Nephron (organoid): ENCODE data around the gene CD209.

Source experiments
- H3K27ac Mint-ChIP-seq, 3 experiments: 2 replicates each; pipeline ENCODE4 v1.8.0; 2020; ENCODE audit warnings: mixed read lengths in 3 of 3, mild to moderate bottlenecking in 2 of 3, moderate library complexity in 1 of 3
- H3K27me3 Mint-ChIP-seq: 2 replicates; pipeline ENCODE4 v1.8.0; 2021; ENCODE audit warnings: low read depth, mild to moderate bottlenecking, moderate library complexity, mixed read lengths
- H3K36me3 Mint-ChIP-seq: 2 replicates; pipeline ENCODE4 v1.8.0; 2020; ENCODE audit warnings: low read depth, mixed read lengths
- H3K4me1 Mint-ChIP-seq: 2 replicates; pipeline ENCODE4 v1.8.0; 2020; ENCODE audit warnings: mixed read lengths
- H3K4me3 Mint-ChIP-seq, 3 experiments: 2 replicates each; pipeline ENCODE4 v1.8.0; 2020; ENCODE audit warnings: mild to moderate bottlenecking in 3 of 3, mixed read lengths in 3 of 3, moderate library complexity in 2 of 3
- H3K9me3 Mint-ChIP-seq: 2 replicates; pipeline ENCODE4 v1.8.0; 2020; ENCODE audit warnings: mixed read lengths
- CTCF ChIP-seq, 3 experiments: fragments of 200-600 bp; sonication (generic); IDR thresholded peaks; one replicate each; pipeline ENCODE4 v1.5.0; 2021; ENCODE audit warnings: antibody characterized with exemption in 3 of 3; ENCODE audit not compliant: unreplicated experiment in 3 of 3

Gene CD209

DNA sequence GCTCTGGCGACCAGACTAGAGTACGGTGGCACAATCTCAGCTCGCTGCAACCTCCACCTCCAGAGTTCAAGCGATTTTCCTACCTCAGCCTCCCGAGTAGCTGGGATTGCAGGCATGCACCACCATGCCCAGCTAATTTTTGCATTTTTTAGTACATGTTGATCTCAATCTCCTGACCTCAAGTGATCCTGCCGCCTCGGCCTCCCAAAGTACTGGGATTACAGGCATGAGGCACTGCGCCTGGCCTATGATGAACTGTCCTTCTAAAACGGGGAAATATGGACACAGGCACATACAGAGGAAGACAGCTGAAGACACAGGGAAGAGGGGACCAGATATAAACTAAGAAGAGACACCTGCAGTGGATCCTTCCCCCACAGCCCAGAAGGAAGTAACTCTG, 28.4 kb upstream of the CD209 start:
- H3K36me3 Mint-ChIP-seq: no peaks in the 10 kb centered on the region
- peaks cover 37% of the 10 kb centered on the region for H3K27me3 Mint-ChIP-seq
- H3K27ac Mint-ChIP-seq: no peak overlapping the region
- no peak for TF ChIP-seq CTCF (IDR thresholded peaks at IDR 0.05; ENCODE audit: unreplicated experiment in 3 of 3)
- no peaks in the 10 kb centered on the region for H3K9me3 Mint-ChIP-seq
- no peaks in the 10 kb centered on the region for H3K4me1 Mint-ChIP-seq
- no peak overlapping the region for H3K4me3 Mint-ChIP-seq

GRCh38 chr19:7773841-7774240, 26.5 kb upstream of the CD209 start:
- no peaks in the 10 kb centered on the region for H3K36me3 Mint-ChIP-seq
- no peak for TF ChIP-seq CTCF (IDR thresholded peaks at IDR 0.05; ENCODE audit: unreplicated experiment in 3 of 3)
- no peaks in the 10 kb centered on the region for H3K9me3 Mint-ChIP-seq
- no peak overlapping the region for H3K4me3 Mint-ChIP-seq
- H3K27ac Mint-ChIP-seq: no peak overlapping the region
- H3K27me3 Mint-ChIP-seq: peaks cover 36% of the 10 kb centered on the region
- no peaks in the 10 kb centered on the region for H3K4me1 Mint-ChIP-seq

DNA sequence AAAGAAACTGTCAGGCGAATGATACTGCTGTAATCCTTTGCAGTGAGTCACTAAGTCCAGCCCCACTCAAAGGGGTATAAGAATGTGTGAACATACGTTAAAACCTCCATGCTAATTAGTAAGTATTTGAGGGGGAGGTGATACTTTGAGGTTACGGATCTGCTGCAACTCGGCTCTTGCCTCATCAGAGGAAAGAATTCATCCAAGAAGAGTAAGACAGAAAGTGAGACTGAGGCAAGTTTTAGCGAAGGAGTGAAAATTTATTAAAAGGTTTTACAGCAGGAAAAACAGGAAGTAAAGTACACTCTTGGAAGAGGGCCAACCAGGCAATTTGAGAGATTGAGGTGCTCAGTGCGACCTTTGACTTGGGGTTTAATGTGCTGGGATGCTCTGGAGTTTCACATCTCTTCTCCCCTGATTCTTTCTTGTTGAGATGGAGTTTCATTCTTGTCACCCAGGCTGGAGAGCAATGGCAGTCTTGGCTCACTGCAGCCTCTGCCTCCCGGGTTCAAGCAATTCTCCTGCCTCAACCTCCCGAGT, 25.5 kb upstream of the CD209 start:
- H3K27ac Mint-ChIP-seq: no peak overlapping the region
- peaks cover 36% of the 10 kb centered on the region for H3K27me3 Mint-ChIP-seq
- H3K9me3 Mint-ChIP-seq: no peaks in the 10 kb centered on the region
- no peaks in the 10 kb centered on the region for H3K4me1 Mint-ChIP-seq
- no peaks in the 10 kb centered on the region for H3K36me3 Mint-ChIP-seq
- TF ChIP-seq CTCF (IDR thresholded peaks at IDR 0.05; ENCODE audit: unreplicated experiment in 3 of 3): no peak
- H3K4me3 Mint-ChIP-seq: no peak overlapping the region

DNA sequence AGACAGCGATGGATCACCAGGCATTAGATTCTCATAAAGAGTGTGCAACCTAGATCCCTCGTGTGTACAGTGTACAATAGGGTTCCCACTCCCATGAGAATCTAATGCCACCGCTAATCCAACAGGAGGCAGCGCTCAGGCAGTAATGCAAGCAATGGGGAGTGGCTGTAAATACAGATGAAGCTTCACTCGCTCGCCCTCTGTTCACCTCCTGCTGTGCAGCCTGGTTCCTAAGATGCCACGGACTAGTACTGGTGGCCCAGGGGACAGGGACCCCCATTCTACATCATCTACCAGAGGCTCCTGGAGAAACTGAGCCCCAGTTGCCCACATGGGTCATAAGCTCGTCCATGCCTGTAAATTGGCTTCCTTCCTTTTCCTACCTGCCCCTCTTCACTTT, 23.7 kb upstream of the CD209 start:
- TF ChIP-seq CTCF (IDR thresholded peaks at IDR 0.05; ENCODE audit: unreplicated experiment in 3 of 3): no peak
- Mint-ChIP-seq H3K4me1 (no peaks in the 10 kb centered on the region), H3K9me3 (no peaks in the 10 kb centered on the region)

GRCh38 chr19:7769171-7769570, 21.8 kb upstream of the CD209 start:
- no peak for TF ChIP-seq CTCF (IDR thresholded peaks at IDR 0.05; ENCODE audit: unreplicated experiment in 3 of 3)
- no peaks in the 10 kb centered on the region for H3K4me1 Mint-ChIP-seq
- H3K27ac Mint-ChIP-seq: no peak overlapping the region
- H3K27me3 Mint-ChIP-seq: peaks cover 27% of the 10 kb centered on the region
- H3K9me3 Mint-ChIP-seq: no peaks in the 10 kb centered on the region
- no peak overlapping the region for H3K4me3 Mint-ChIP-seq
- no peaks in the 10 kb centered on the region for H3K36me3 Mint-ChIP-seq

More for the DNA sequence above, 23.7 kb upstream of the CD209 start:
- Mint-ChIP-seq H3K27ac (no peak overlapping the region), H3K27me3 (peaks cover 33% of the 10 kb centered on the region), H3K36me3 (no peaks in the 10 kb centered on the region), H3K4me3 (no peak overlapping the region)

- no peak overlapping the region for H3K27ac Mint-ChIP-seq
- no peak for TF ChIP-seq CTCF (IDR thresholded peaks at IDR 0.05; ENCODE audit: unreplicated experiment in 3 of 3)
- peaks cover 32% of the 10 kb centered on the region for H3K27me3 Mint-ChIP-seq
- no peaks in the 10 kb centered on the region for H3K4me1 Mint-ChIP-seq
- H3K9me3 Mint-ChIP-seq: peaks cover 2% of the 10 kb centered on the region
- no peak overlapping the region for H3K4me3 Mint-ChIP-seq
- H3K36me3 Mint-ChIP-seq: no peaks in the 10 kb centered on the region
These were observed 20.2 kb upstream of the CD209 start for GRCh38 chr19:7767487-7767886.
